Epithelial cell of esophagus (primary cell): ENCODE results near the gene LETMD1.
A peak's percentile ranks its signal among the peaks of the same experiment; 100 is the strongest.
"Not testable (repeated sequence)": the region's sequence is repeated elsewhere in the genome, so short reads cannot be mapped to it uniquely, and the experiment has no call there.

ENCODE experiments used
- DNase-seq: peaks from one replicate; pipeline ENCODE4 v3.0.0; 2010; ENCODE audit warnings: low read depth
- H3K4me3 ChIP-seq: 2 replicates; pipeline ENCODE4 v1.5.1; 2011; ENCODE audit warnings: mild to moderate bottlenecking, low read length, control low read depth
- TF ChIP-seq, protein P1 (sequence below): IDR thresholded peaks from 2 replicates; pipeline ENCODE4 v1.5.1; 2011; ENCODE audit warnings: low read depth, mild to moderate bottlenecking, low read length, control low read depth, inconsistent platforms; ENCODE audit not compliant: insufficient read depth; ENCODE audit errors: missing control alignments

Gene LETMD1

DNA sequence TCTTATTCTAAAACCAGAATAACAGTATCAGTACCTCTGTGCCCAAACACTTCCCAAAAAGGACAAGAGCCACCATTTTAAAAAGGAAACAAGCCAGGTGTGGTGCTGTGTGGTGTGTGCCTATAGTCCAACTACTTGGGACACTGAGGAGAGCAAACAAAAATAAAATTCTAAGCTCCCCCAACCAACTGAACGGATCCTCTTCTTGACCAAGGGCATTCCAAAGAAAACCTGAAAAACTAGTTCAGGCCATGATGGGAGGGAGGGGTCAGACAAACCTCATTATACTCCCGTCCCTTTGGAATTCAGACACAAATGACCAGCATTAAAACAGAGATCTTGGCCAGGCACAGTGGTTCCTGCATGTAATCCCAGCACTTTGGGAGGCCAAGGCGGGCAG, 42.5 kb upstream of the LETMD1 start:
- peak; percentile 40 for DNase-seq
- H3K4me3 ChIP-seq, result no peak overlapping the region
- TF ChIP-seq, protein P1, sequence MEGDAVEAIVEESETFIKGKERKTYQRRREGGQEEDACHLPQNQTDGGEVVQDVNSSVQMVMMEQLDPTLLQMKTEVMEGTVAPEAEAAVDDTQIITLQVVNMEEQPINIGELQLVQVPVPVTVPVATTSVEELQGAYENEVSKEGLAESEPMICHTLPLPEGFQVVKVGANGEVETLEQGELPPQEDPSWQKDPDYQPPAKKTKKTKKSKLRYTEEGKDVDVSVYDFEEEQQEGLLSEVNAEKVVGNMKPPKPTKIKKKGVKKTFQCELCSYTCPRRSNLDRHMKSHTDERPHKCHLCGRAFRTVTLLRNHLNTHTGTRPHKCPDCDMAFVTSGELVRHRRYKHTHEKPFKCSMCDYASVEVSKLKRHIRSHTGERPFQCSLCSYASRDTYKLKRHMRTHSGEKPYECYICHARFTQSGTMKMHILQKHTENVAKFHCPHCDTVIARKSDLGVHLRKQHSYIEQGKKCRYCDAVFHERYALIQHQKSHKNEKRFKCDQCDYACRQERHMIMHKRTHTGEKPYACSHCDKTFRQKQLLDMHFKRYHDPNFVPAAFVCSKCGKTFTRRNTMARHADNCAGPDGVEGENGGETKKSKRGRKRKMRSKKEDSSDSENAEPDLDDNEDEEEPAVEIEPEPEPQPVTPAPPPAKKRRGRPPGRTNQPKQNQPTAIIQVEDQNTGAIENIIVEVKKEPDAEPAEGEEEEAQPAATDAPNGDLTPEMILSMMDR, result no peak

DNA sequence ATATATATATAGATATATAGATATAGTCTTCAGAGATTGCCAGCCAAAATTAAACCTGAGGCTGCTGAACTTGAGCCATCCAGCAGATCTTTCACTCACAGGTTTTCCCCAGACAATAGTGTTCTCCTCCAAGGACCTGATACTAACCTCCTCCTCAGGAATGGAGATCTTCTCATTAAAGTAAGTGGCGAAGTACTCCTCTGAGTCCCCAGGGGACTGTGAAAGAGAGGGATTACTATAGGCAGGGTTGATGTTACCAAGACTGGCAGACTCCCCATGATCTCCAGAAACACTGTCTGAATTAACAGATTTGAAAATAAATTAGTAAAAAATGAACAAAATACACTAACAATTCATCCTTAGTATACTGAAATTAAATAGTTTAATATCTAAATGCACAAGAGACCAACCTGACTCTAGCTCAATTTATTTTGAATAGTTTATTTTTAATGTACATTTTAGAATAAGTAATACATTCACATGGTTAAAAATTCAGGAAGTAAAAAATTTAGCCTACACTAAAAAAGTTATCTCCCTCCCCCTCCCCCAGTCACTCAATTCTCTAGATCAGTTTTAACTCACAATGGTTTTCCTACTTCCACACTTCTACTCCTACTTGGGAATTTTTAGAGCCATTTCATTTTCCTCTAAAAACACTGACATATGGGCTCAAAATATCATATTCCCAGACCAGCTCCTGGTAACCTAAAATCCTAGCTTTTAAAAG, 39.6 kb upstream of the LETMD1 start:
- H3K4me3 ChIP-seq, result no peak overlapping the region
- no peak for DNase-seq
- TF ChIP-seq, protein P1, result no peak

DNA sequence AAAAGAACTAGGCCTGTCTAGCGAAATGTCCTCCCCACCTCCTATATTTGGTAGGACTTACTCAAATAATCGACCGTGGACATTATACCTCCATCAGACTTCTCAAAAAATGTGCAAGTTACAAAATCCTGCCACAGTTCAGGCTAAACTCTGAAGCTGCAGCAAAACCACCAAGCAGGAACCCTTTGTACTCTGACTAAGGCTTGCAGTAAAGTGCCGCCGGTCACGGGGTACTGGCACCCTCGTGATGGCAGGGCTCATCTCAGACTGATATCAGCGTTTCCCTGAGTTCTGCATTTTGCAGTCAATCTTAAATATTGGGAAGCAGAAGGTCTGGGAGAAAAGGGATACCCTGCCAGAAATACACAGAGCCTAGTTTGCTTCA, 39.1 kb upstream of the LETMD1 start:
- DNase-seq, result no peak
- TF ChIP-seq, protein P1, result no peak
- no peak overlapping the region for H3K4me3 ChIP-seq

DNA sequence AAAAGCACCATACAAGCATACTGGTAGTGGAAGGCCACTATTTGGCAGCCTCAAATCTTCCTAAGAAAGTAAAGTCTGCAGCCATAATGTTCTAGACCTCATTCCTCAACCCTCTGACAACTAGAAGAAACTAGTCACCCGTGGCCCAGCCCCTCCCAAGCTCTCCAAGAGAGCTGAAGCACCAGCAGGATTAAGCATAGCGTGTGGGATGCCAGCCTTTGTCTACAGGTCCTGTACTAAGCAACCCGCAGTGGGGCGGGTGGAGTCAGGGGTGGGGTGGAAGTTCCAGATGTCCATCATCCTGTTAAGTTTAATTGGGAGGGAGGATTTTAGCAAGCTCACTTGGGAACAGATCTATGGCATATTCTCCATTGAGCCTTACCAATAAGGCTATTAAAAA, 36.2 kb upstream of the LETMD1 start:
- TF ChIP-seq, protein P1, result no peak
- no peak overlapping the region for H3K4me3 ChIP-seq
- DNase-seq, result peak; percentile 43

DNA sequence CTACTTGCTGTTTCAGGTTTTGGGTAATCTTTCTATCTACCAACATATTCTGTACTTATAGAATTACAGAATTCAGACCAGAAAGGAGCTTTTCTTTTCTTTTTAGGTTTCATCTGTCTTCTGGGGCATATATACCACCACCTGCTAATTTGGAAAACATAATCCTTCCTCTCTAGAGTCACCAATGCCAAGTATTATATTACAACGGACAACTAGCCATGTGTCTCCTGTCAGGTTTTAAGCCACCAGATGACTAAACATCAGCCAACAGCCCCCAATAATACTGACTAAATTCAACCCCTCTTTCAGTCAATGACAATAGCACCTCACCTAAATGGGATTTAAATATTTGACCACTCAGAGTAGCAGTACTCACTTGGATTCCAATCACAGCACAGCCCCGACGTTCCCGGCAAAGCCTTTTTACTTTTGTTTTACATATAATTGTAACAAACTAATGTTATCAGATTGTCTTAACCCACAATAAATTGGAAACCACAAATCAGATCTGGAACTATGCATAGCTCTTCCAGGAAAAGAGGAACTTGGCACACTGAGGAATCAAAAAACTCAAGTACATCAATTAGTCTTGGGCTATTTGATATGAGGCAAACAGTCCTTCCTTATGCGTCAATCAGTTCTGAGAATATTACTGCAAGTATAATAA, 35.4 kb upstream of the LETMD1 start:
- H3K4me3 ChIP-seq, result no peak overlapping the region
- TF ChIP-seq, protein P1, result no peak
- DNase-seq, result no peak

DNA sequence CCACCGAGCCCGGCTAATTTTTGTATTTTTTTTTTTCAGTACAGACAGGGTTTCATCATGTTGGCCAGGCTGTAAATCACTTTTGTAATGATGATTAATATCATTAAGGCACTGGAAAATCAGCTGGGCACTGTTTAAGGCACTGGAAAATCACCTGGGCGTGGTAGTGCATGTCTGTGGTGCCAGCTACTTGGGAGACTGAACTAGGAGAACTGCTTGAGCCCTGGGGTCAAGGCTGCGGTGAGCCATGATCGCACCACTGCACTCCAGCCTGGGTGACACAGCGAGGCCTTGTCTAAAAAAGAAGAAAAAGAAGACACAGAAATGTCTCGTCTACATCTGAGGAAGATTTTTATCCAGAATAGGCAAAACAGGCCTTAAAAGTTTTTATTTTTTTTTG, 34.7 kb upstream of the LETMD1 start:
- no peak overlapping the region for H3K4me3 ChIP-seq
- TF ChIP-seq, protein P1, result no peak
- DNase-seq, result peak; percentile 49

DNA sequence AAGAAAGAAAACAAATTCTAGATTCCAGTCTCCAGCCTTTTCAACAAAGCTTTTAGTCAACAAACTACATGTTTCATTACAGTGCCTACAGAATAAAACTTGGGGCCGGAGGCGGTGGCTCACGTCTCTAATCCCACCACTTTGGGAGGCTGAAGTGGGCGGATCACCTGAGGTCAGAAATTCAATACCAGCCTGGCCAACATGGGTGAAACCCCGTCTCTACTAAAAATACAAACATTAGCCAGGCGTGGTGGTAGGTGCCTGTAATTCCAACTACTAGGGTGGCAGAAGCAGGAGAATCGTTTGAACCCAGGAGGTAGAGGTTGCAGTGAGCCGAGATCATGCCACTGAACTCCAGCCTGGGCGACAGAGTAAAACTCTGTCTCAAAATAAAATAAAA, 33.7 kb upstream of the LETMD1 start:
- not testable (repeated sequence) for H3K4me3 ChIP-seq, DNase-seq
